NCI-H226 (cell line): ENCODE results near the gene SMAD5.
A peak's percentile ranks its signal among the peaks of the same experiment; 100 is the strongest.

Source experiments
- DNase-seq: peaks from one replicate; pipeline ENCODE4 v3.0.0-alpha.2; 2015

The SMAD5 gene

GRCh38 chr5:136132557-136133221, at the start of gene SMAD5:
Gene SMAD5 (plus strand): TSS chr5:136132845. CDS start chr5:136153761, 20,916 bp downstream.
- peak; percentile 91 for DNase-seq

GRCh38 chr5:136084698-136085097, 47.9 kb upstream of the SMAD5 start:
- DNase-seq: no peak

- DNase-seq: no peak
Measured at GRCh38 chr5:136086783-136087566, 45.7 kb upstream of the SMAD5 start.

- DNase-seq: no peak
Measured at GRCh38 chr5:136087961-136088871, 44.4 kb upstream of the SMAD5 start.

GRCh38 chr5:136089791-136090190, 42.9 kb upstream of the SMAD5 start:
- DNase-seq: no peak

GRCh38 chr5:136090319-136090718, 42.3 kb upstream of the SMAD5 start:
- DNase-seq: no peak

GRCh38 chr5:136094189-136094912, 38.3 kb upstream of the SMAD5 start:
- no peak for DNase-seq

GRCh38 chr5:136094913-136095641, 37.6 kb upstream of the SMAD5 start:
- no peak for DNase-seq

GRCh38 chr5:136098176-136098575, 34.5 kb upstream of the SMAD5 start:
- no peak for DNase-seq

GRCh38 chr5:136099870-136100269, 32.8 kb upstream of the SMAD5 start:
- DNase-seq: no peak

GRCh38 chr5:136101884-136102283, 30.8 kb upstream of the SMAD5 start:
- DNase-seq: no peak

- no peak for DNase-seq
Measured at GRCh38 chr5:136103118-136103517, 29.5 kb upstream of the SMAD5 start.

- DNase-seq: no peak
Measured at GRCh38 chr5:136104306-136104965, 28.2 kb upstream of the SMAD5 start.

- no peak for DNase-seq
Measured at GRCh38 chr5:136106351-136107031, 26.2 kb upstream of the SMAD5 start.

GRCh38 chr5:136108180-136108611, 24.4 kb upstream of the SMAD5 start:
- DNase-seq: no peak

GRCh38 chr5:136108766-136109165, 23.9 kb upstream of the SMAD5 start:
- no peak for DNase-seq

- no peak for DNase-seq
Measured at GRCh38 chr5:136109453-136110135, 23.1 kb upstream of the SMAD5 start.

GRCh38 chr5:136113606-136114005, 19.0 kb upstream of the SMAD5 start:
- no peak for DNase-seq

GRCh38 chr5:136114414-136115125, 18.1 kb upstream of the SMAD5 start:
- no peak for DNase-seq
